Tibial nerve (tissue), 3 donors: ENCODE data around the gene KLHL40.

ENCODE experiments used
- POLR2A ChIP-seq, 2 donors: fragments of 450-650 bp; IDR thresholded peaks; one replicate each; pipeline ENCODE4 v1.6.1; 2017; ENCODE audit warnings: antibody characterized with exemption in 2 of 2, mild to moderate bottlenecking in 2 of 2, moderate library complexity in 2 of 2
- TF ChIP-seq, protein P1 (sequence below), 5 experiments: fragments of 200-600 bp in 3 of 5; fragments of 450-650 bp in 2 of 5; sonication (generic) in 3 of 5; IDR thresholded peaks; one replicate each; pipeline ENCODE4 v1.5.1; 2016 to 2019; ENCODE audit warnings: antibody characterized with exemption in 5 of 5, mild to moderate bottlenecking in 3 of 5, moderate library complexity in 2 of 5

DNA sequence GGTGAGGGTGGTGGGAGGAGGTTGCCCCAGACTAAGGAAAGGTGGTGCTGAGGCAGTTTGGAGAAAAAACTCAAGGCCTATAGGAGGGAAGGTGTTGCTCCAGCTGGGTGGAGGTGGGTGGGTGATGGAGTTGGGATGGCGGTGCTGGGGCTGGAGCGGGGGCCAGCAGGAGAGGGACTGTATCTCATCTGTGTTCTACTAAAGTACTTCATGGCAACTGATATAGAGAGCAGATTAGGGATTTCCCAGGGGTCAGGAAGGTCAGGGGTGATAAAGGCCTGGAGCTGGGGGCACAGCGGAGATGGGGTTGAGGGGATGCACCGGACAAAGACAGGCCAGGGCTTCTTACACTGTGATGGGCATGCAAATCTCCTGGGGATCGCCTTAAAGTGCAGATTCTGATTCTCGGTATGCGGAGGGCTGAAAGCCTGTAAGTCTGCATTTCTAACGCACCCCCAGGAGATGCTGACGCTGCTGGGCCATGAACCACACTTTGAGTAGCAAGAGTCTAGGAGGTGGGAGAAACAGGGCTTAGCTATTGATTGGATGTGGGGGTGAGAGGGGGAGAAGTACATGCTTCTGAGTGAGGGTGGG lies 4.2 kb downstream of the KLHL40 start:
- TF ChIP-seq, protein P1, sequence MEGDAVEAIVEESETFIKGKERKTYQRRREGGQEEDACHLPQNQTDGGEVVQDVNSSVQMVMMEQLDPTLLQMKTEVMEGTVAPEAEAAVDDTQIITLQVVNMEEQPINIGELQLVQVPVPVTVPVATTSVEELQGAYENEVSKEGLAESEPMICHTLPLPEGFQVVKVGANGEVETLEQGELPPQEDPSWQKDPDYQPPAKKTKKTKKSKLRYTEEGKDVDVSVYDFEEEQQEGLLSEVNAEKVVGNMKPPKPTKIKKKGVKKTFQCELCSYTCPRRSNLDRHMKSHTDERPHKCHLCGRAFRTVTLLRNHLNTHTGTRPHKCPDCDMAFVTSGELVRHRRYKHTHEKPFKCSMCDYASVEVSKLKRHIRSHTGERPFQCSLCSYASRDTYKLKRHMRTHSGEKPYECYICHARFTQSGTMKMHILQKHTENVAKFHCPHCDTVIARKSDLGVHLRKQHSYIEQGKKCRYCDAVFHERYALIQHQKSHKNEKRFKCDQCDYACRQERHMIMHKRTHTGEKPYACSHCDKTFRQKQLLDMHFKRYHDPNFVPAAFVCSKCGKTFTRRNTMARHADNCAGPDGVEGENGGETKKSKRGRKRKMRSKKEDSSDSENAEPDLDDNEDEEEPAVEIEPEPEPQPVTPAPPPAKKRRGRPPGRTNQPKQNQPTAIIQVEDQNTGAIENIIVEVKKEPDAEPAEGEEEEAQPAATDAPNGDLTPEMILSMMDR (IDR thresholded peaks at IDR 0.05), result no peak
- no peak for TF ChIP-seq POLR2A (IDR thresholded peaks at IDR 0.05)
